Suprapubic skin (tissue), 4 donors: ENCODE measurements around the gene ARPC5L. TPM values are rescaled to one million over a fixed set of nuclear protein-coding genes. Genes with fewer than 3 reads are reported as not detected.

Source experiments
- DNase-seq, 2 donors: peaks; one replicate each; pipeline ENCODE4 v3.0.0-alpha.2; 2019; ENCODE audit warnings: low spot score in 2 of 2
- H3K27ac ChIP-seq: fragments of 200-600 bp; sonication (generic); one replicate; pipeline ENCODE4 v1.5.1; 2019
- H3K27me3 ChIP-seq: fragments of 200-600 bp; sonication (generic); one replicate; pipeline ENCODE4 v1.5.1; 2019
- H3K36me3 ChIP-seq: fragments of 200-600 bp; sonication (generic); one replicate; pipeline ENCODE4 v1.5.1; 2019
- H3K4me1 ChIP-seq: fragments of 200-600 bp; sonication (generic); one replicate; pipeline ENCODE4 v1.5.1; 2019
- H3K4me3 ChIP-seq: fragments of 200-600 bp; sonication (generic); one replicate; pipeline ENCODE4 v1.5.1; 2019; ENCODE audit warnings: mild to moderate bottlenecking
- H3K9me3 ChIP-seq: fragments of 200-600 bp; sonication (generic); one replicate; pipeline ENCODE4 v1.5.1; 2019
- CTCF ChIP-seq, 2 donors: fragments of 200-600 bp in 1 of 2; fragments of 450-650 bp in 1 of 2; sonication (generic) in 1 of 2; IDR thresholded peaks; one replicate each; pipeline ENCODE4 v1.5.1; 2016 to 2019; ENCODE audit warnings: antibody characterized with exemption in 2 of 2, mild to moderate bottlenecking in 1 of 2, moderate library complexity in 1 of 2
- EP300 ChIP-seq: sonication (generic); formaldehyde crosslinking; IDR thresholded peaks from one replicate; pipeline ENCODE4 v1.6.1; 2017; ENCODE audit warnings: antibody characterized with exemption
- POLR2A ChIP-seq, 2 donors: fragments of 450-650 bp; IDR thresholded peaks; one replicate each; pipeline ENCODE4 v1.6.1; 2017; ENCODE audit warnings: antibody characterized with exemption in 2 of 2, mild to moderate bottlenecking in 2 of 2, moderate library complexity in 2 of 2
- POLR2AphosphoS5 ChIP-seq, 3 donors: sonication (generic); formaldehyde crosslinking; IDR thresholded peaks; one replicate each; pipeline ENCODE4 v1.6.1; 2017; ENCODE audit warnings: antibody characterized with exemption in 3 of 3
- WGBS: methylation state at CpG from one replicate; pipeline ENCODE4 v1.1.5; 2018; 5-methylcytosine and 5-hydroxymethylcytosine counted together
- total RNA-seq, 4 donors: library from RNA; depleted of rRNA; stranded (reverse); fragments of >200 nt; gene quantifications; one replicate each; pipeline ENCODE4 v1.1.0, GENCODE V29; 2016

Gene ARPC5L
- total RNA-seq, 4 donors from 2014 or later = 16.9 to 52.4 (median 33.0) TPM

GRCh38 chr9:124886866-124887492 lies 25.0 kb downstream of the ARPC5L start:
- H3K4me1 ChIP-seq = no peaks in the 10 kb centered on the region
- DNase-seq = no peak
- WGBS = 84% methylated on average over 17 of the region's 17 CpGs
- no peaks in the 10 kb centered on the region for H3K9me3 ChIP-seq
- H3K4me3 ChIP-seq = no peak overlapping the region
- peaks cover 89% of the 10 kb centered on the region for H3K36me3 ChIP-seq
- H3K27ac ChIP-seq = no peak overlapping the region
- no peaks in the 10 kb centered on the region for H3K27me3 ChIP-seq
- TF ChIP-seq POLR2AphosphoS5 (IDR thresholded peaks at IDR 0.05) (no peak), EP300 (no peak), POLR2A (IDR thresholded peaks at IDR 0.05) (no peak), CTCF (IDR thresholded peaks at IDR 0.05) (no peak)

- Histone ChIP-seq H3K4me3 (no peak overlapping the region), H3K27ac (no peak overlapping the region), H3K9me3 (no peaks in the 10 kb centered on the region), H3K36me3 (peaks cover 89% of the 10 kb centered on the region), H3K27me3 (no peaks in the 10 kb centered on the region), H3K4me1 (no peaks in the 10 kb centered on the region)
- TF ChIP-seq EP300 (no peak), CTCF (IDR thresholded peaks at IDR 0.05) (no peak), POLR2AphosphoS5 (IDR thresholded peaks at IDR 0.05) (no peak), POLR2A (IDR thresholded peaks at IDR 0.05) (no peak)
- 92% methylated on average over 5 of the region's 5 CpGs for WGBS
- no peak for DNase-seq
Measured at GRCh38 chr9:124887832-124888231, 25.9 kb downstream of the ARPC5L start.

GRCh38 chr9:124889006-124889405 lies 27.1 kb downstream of the ARPC5L start:
- TF ChIP-seq POLR2AphosphoS5 (IDR thresholded peaks at IDR 0.05) (no peak), POLR2A (IDR thresholded peaks at IDR 0.05) (no peak), CTCF (IDR thresholded peaks at IDR 0.05) (no peak), EP300 (no peak)
- H3K9me3 ChIP-seq = no peaks in the 10 kb centered on the region
- no peaks in the 10 kb centered on the region for H3K27me3 ChIP-seq
- 100% methylated on average over 3 of the region's 13 CpGs for WGBS
- no peaks in the 10 kb centered on the region for H3K4me1 ChIP-seq
- no peak overlapping the region for H3K4me3 ChIP-seq
- no peak for DNase-seq
- no peak overlapping the region for H3K27ac ChIP-seq
- H3K36me3 ChIP-seq = peaks cover 100% of the 10 kb centered on the region

GRCh38 chr9:124890179-124890578 lies 28.2 kb downstream of the ARPC5L start:
- H3K4me1 ChIP-seq = peaks cover 3% of the 10 kb centered on the region
- no peaks in the 10 kb centered on the region for H3K9me3 ChIP-seq
- WGBS = 97% methylated on average over 7 of the region's 7 CpGs
- H3K36me3 ChIP-seq = peaks cover 89% of the 10 kb centered on the region
- TF ChIP-seq EP300 = no peak
- TF ChIP-seq POLR2AphosphoS5 (IDR thresholded peaks at IDR 0.05) = no peak
- TF ChIP-seq POLR2A (IDR thresholded peaks at IDR 0.05) = no peak
- no peak for TF ChIP-seq CTCF (IDR thresholded peaks at IDR 0.05)
- H3K27me3 ChIP-seq = no peaks in the 10 kb centered on the region
- H3K4me3 ChIP-seq = no peak overlapping the region
- no peak for DNase-seq
- no peak overlapping the region for H3K27ac ChIP-seq

GRCh38 chr9:124894035-124894740 lies 32.3 kb downstream of the ARPC5L start:
- TF ChIP-seq CTCF (IDR thresholded peaks at IDR 0.05) (no peak), POLR2A (IDR thresholded peaks at IDR 0.05) (no peak), EP300 (no peak), POLR2AphosphoS5 (IDR thresholded peaks at IDR 0.05) (no peak)
- Histone ChIP-seq H3K27me3 (no peaks in the 10 kb centered on the region), H3K36me3 (peaks cover 81% of the 10 kb centered on the region), H3K4me1 (peaks cover 3% of the 10 kb centered on the region), H3K4me3 (no peak overlapping the region), H3K27ac (no peak overlapping the region), H3K9me3 (no peaks in the 10 kb centered on the region)
- no peak for DNase-seq
- whole genome bisulfite sequencing = 81% methylated on average over 9 of the region's 9 CpGs
